ENCODE results near the gene TRAF7.

The TRAF7 gene

GRCh38 chr16:2187212-2187611 lies 31.6 kb downstream of the TRAF7 start:
- Histone ChIP-seq H3K4me3 (ENCODE audit: low read depth in 1 of 2, low read length in 2 of 2) (no peak overlapping the region), H2AFZ (ENCODE audit: low read depth, low read length) (no peak overlapping the region), H3K27ac (ENCODE audit: low read length) (no peak overlapping the region), H3K79me2 (ENCODE audit: insufficient read depth, low read length) (no peaks in the 10 kb centered on the region), H3K4me2 (ENCODE audit: insufficient read depth, low read length) (no peak overlapping the region), H3K9ac (ENCODE audit: low read depth, low read length) (no peak overlapping the region), H3K27me3 (ENCODE audit: insufficient read depth, low read length, poor library complexity) (no peaks in the 10 kb centered on the region), H3K9me3 (ENCODE audit: insufficient read depth, low read length, severe bottlenecking) (no peaks in the 10 kb centered on the region), H4K20me1 (ENCODE audit: insufficient read depth, low read length) (no peaks in the 10 kb centered on the region; the same call in 1 of the 2 replicates), H3K4me1 (ENCODE audit: insufficient read depth, low read length) (no peaks in the 10 kb centered on the region), H3K36me3 (ENCODE audit: insufficient read depth, low read length) (no peaks in the 10 kb centered on the region)
- no peak for ATAC-seq (ENCODE audit: insufficient read depth, low read depth)
- DNase-seq, result no peak
- TF ChIP-seq EZH2 (IDR thresholded peaks at IDR 0.05; ENCODE audit: borderline replicate concordance, low read depth, low read length, severe bottlenecking), result no peak
- TF ChIP-seq, protein P1, sequence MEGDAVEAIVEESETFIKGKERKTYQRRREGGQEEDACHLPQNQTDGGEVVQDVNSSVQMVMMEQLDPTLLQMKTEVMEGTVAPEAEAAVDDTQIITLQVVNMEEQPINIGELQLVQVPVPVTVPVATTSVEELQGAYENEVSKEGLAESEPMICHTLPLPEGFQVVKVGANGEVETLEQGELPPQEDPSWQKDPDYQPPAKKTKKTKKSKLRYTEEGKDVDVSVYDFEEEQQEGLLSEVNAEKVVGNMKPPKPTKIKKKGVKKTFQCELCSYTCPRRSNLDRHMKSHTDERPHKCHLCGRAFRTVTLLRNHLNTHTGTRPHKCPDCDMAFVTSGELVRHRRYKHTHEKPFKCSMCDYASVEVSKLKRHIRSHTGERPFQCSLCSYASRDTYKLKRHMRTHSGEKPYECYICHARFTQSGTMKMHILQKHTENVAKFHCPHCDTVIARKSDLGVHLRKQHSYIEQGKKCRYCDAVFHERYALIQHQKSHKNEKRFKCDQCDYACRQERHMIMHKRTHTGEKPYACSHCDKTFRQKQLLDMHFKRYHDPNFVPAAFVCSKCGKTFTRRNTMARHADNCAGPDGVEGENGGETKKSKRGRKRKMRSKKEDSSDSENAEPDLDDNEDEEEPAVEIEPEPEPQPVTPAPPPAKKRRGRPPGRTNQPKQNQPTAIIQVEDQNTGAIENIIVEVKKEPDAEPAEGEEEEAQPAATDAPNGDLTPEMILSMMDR (IDR thresholded peaks at IDR 0.05; ENCODE audit: borderline replicate concordance, extremely low read depth, low read length, poor library complexity, severe bottlenecking), result no peak

DNA sequence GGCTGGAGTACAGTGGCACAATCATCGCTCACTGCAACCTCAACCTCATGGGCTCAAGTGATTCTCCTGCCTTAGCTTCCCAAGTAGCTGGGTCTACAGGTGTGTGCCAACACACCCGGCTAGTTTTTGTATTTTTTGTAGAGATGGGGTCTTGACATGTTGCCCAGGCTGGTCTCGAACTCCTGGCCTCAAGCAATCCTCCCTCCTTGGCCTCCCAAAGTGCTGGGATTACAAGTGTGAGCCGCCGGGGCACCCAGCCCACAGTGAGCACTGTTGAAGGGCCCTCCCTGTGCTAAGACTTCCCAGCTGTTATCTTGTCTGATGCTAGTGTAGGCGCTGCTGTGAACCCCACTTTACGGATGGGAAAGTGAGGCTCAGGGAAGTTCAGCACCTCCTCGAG lies 32.8 kb downstream of the TRAF7 start:
- no peak overlapping the region for H3K4me2 ChIP-seq (ENCODE audit: insufficient read depth, low read length)

GRCh38 chr16:2189252-2189893 lies 33.8 kb downstream of the TRAF7 start:
- Histone ChIP-seq H3K9ac (ENCODE audit: low read depth, low read length) (no peak overlapping the region), H3K4me3 (ENCODE audit: low read depth in 1 of 2, low read length in 2 of 2) (no peak overlapping the region), H3K27ac (ENCODE audit: low read length) (no peak overlapping the region), H3K4me2 (ENCODE audit: insufficient read depth, low read length) (no peak overlapping the region), H3K79me2 (ENCODE audit: insufficient read depth, low read length) (no peaks in the 10 kb centered on the region), H3K4me1 (ENCODE audit: insufficient read depth, low read length) (no peaks in the 10 kb centered on the region), H2AFZ (ENCODE audit: low read depth, low read length) (no peak overlapping the region), H3K9me3 (ENCODE audit: insufficient read depth, low read length, severe bottlenecking) (no peaks in the 10 kb centered on the region), H3K36me3 (ENCODE audit: insufficient read depth, low read length) (no peaks in the 10 kb centered on the region), H4K20me1 (ENCODE audit: insufficient read depth, low read length) (peaks cover 5% of the 10 kb centered on the region; the same call in 1 of the 2 replicates), H3K27me3 (ENCODE audit: insufficient read depth, low read length, poor library complexity) (peaks cover 8% of the 10 kb centered on the region)
- DNase-seq, result no peak
- TF ChIP-seq, protein P1 (IDR thresholded peaks at IDR 0.05; ENCODE audit: borderline replicate concordance, extremely low read depth, low read length, poor library complexity, severe bottlenecking), result no peak
- TF ChIP-seq EZH2 (IDR thresholded peaks at IDR 0.05; ENCODE audit: borderline replicate concordance, low read depth, low read length, severe bottlenecking), result no peak
- no peak for ATAC-seq (ENCODE audit: insufficient read depth, low read depth)

More for the DNA sequence above, 32.8 kb downstream of the TRAF7 start:
- DNase-seq (no peak), ATAC-seq (ENCODE audit: insufficient read depth, low read depth) (no peak)
- H3K4me1 ChIP-seq (ENCODE audit: insufficient read depth, low read length), result no peaks in the 10 kb centered on the region
- no peak overlapping the region for H3K4me3 ChIP-seq (ENCODE audit: low read depth in 1 of 2, low read length in 2 of 2)
- peaks cover 2% of the 10 kb centered on the region; the same call in 1 of the 2 replicates for H4K20me1 ChIP-seq (ENCODE audit: insufficient read depth, low read length)
- H3K9me3 ChIP-seq (ENCODE audit: insufficient read depth, low read length, severe bottlenecking), result no peaks in the 10 kb centered on the region
- H3K79me2 ChIP-seq (ENCODE audit: insufficient read depth, low read length), result no peaks in the 10 kb centered on the region
- TF ChIP-seq EZH2 (IDR thresholded peaks at IDR 0.05; ENCODE audit: borderline replicate concordance, low read depth, low read length, severe bottlenecking), result no peak
- TF ChIP-seq, protein P1 (IDR thresholded peaks at IDR 0.05; ENCODE audit: borderline replicate concordance, extremely low read depth, low read length, poor library complexity, severe bottlenecking), result no peak
- H3K27ac ChIP-seq (ENCODE audit: low read length), result no peak overlapping the region
- no peaks in the 10 kb centered on the region for H3K36me3 ChIP-seq (ENCODE audit: insufficient read depth, low read length)
- H3K27me3 ChIP-seq (ENCODE audit: insufficient read depth, low read length, poor library complexity), result no peaks in the 10 kb centered on the region
- H2AFZ ChIP-seq (ENCODE audit: low read depth, low read length), result no peak overlapping the region
- no peak overlapping the region for H3K9ac ChIP-seq (ENCODE audit: low read depth, low read length)

Measured in DND-41 (cell line).